ENCODE data around the gene CDK8. TPM values are rescaled to one million over a fixed set of nuclear protein-coding genes. Genes with fewer than 3 reads are reported as not detected.
"Not testable (repeated sequence)": the region's sequence is repeated elsewhere in the genome, so short reads cannot be mapped to it uniquely, and the experiment has no call there.

CDK8 gene
- total RNA-seq, 1 donor from 2014 or later = 11.2 TPM

DNA sequence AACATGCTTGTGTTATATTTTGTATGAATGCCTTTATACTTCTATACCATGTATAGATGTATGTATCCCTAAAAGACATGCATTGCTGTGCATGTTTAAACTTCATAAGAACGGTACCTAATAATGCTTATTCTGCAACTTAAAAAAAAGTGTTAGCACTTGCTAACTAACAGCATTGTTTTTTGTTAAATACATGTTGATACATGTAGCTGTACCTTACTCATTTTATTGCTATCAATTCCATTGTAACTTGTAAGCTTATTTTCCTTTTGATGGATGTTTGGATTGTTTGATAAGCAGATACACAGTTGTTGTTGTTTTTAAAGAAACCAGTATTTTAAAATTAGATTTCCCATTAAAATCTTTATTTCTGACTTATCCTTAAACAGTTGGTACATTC, 53.8 kb downstream of the CDK8 start:
- no peak for DNase-seq
- intact Hi-C loops (cut with DNase I) = no loop called here
- Histone ChIP-seq H3K36me3 (no peaks in the 10 kb centered on the region), H3K4me3 (no peak overlapping the region), H3K4me1 (no peaks in the 10 kb centered on the region), H3K27me3 (no peaks in the 10 kb centered on the region), H3K27ac (no peak overlapping the region), H3K9me3 (no peaks in the 10 kb centered on the region)
- TF ChIP-seq, protein P1, sequence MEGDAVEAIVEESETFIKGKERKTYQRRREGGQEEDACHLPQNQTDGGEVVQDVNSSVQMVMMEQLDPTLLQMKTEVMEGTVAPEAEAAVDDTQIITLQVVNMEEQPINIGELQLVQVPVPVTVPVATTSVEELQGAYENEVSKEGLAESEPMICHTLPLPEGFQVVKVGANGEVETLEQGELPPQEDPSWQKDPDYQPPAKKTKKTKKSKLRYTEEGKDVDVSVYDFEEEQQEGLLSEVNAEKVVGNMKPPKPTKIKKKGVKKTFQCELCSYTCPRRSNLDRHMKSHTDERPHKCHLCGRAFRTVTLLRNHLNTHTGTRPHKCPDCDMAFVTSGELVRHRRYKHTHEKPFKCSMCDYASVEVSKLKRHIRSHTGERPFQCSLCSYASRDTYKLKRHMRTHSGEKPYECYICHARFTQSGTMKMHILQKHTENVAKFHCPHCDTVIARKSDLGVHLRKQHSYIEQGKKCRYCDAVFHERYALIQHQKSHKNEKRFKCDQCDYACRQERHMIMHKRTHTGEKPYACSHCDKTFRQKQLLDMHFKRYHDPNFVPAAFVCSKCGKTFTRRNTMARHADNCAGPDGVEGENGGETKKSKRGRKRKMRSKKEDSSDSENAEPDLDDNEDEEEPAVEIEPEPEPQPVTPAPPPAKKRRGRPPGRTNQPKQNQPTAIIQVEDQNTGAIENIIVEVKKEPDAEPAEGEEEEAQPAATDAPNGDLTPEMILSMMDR (IDR thresholded peaks at IDR 0.05) = no peak
- no peak for ATAC-seq

DNA sequence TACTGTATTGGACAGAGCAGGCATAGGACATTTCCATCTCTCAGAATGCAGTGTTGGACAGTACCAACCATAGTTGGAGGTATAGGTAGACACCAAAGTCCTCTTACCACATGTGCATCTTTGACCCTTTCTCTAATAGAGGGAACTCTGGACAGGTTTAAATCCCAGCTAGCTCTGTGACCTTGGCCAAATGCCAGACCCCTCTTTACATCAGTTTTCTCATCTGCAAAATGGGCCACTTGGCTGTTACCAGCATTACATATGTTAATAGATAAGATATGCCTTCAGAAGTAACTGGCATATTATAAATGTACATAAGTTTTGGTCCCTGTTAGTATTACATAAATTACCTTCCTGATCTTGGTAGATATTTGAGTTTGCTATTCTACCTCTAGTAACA, 54.3 kb downstream of the CDK8 start:
- H3K9me3 ChIP-seq = no peaks in the 10 kb centered on the region
- ATAC-seq (no peak), DNase-seq (no peak)
- H3K27ac ChIP-seq = no peak overlapping the region
- H3K27me3 ChIP-seq = no peaks in the 10 kb centered on the region
- intact Hi-C loops (cut with DNase I) = no loop called here
- no peak overlapping the region for H3K4me3 ChIP-seq
- TF ChIP-seq, protein P1 (IDR thresholded peaks at IDR 0.05) = no peak
- no peaks in the 10 kb centered on the region for H3K4me1 ChIP-seq
- H3K36me3 ChIP-seq = no peaks in the 10 kb centered on the region

DNA sequence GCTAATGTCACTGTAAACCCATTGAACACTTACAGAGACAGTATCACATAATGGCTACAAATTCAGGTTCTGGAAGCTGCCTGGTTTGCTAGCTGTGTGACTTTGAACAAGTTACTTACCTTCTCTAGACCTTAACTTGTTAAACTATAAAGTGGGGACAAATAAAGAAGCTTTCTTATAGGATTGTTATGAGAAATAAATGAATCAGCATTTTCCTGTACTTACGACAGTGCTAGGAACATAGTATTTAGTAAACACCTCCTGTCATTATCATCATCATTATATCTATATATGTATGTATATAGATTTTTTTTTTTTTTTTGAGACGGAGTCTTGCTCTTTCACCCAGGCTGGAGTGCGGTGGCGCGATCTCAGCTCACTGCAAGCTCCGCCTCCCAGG, 54.9 kb downstream of the CDK8 start:
- H3K4me3 ChIP-seq = no peak overlapping the region
- DNase-seq = no peak

DNA sequence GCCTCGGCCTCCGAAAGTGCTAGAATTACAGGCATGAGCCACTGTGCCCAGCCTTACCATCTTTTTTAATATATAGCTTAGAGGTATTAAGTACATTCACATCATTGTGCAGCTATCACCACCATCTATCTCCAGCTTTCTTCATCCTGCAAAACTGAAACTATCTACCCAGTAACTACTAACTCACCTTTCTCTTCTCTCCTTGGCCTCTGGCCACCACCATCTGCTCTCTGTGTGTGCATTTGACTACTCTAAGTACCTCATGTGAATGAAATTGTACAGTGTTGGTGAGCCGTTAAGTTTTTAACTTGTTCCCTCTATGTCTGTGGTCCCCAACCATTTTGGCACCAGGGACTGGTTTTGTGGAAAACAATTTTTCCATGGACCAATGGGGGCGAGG, 56.1 kb downstream of the CDK8 start:
- H3K4me1 ChIP-seq = no peaks in the 10 kb centered on the region
- H3K4me3 ChIP-seq = no peak overlapping the region
- ATAC-seq = no peak
- intact Hi-C loops (cut with DNase I) = no loop called here
- no peak for DNase-seq
- no peaks in the 10 kb centered on the region for H3K36me3 ChIP-seq
- no peaks in the 10 kb centered on the region for H3K9me3 ChIP-seq
- no peaks in the 10 kb centered on the region for H3K27me3 ChIP-seq
- TF ChIP-seq, protein P1 (IDR thresholded peaks at IDR 0.05) = no peak
- no peak overlapping the region for H3K27ac ChIP-seq

More for the DNA sequence above, 54.9 kb downstream of the CDK8 start:
- ATAC-seq = no peak
- H3K9me3 ChIP-seq = no peaks in the 10 kb centered on the region
- intact Hi-C loops (cut with DNase I) = no loop called here
- no peak overlapping the region for H3K27ac ChIP-seq
- TF ChIP-seq, protein P1 (IDR thresholded peaks at IDR 0.05) = no peak
- H3K4me1 ChIP-seq = no peaks in the 10 kb centered on the region
- H3K27me3 ChIP-seq = no peaks in the 10 kb centered on the region
- H3K36me3 ChIP-seq = no peaks in the 10 kb centered on the region

DNA sequence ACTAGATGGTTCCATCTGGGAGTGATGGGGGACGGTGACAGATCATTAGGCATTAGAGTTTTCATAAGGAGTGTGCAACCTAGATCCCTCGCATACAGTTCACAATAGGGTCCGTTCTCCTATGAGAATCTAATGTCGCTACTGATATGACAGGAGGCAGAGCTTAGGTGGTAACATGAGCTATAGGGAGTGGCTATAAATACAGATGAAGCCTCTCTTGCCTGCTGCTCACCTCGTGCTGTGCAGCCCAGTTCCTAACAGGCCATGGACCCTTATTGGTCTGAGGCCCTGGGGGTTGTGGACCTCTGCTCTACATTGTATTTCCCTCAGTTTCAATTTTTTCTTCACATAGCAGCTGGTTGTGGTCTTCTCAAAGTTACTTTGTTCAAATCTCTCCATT, 56.5 kb downstream of the CDK8 start:
- TF ChIP-seq, protein P1 (IDR thresholded peaks at IDR 0.05) = no peak
- Histone ChIP-seq H3K36me3 (no peaks in the 10 kb centered on the region), H3K4me1 (no peaks in the 10 kb centered on the region), H3K27me3 (no peaks in the 10 kb centered on the region), H3K9me3 (no peaks in the 10 kb centered on the region), H3K4me3 (no peak overlapping the region), H3K27ac (no peak overlapping the region)
- ATAC-seq (no peak), DNase-seq (no peak)
- intact Hi-C loops (cut with DNase I) = no loop called here

DNA sequence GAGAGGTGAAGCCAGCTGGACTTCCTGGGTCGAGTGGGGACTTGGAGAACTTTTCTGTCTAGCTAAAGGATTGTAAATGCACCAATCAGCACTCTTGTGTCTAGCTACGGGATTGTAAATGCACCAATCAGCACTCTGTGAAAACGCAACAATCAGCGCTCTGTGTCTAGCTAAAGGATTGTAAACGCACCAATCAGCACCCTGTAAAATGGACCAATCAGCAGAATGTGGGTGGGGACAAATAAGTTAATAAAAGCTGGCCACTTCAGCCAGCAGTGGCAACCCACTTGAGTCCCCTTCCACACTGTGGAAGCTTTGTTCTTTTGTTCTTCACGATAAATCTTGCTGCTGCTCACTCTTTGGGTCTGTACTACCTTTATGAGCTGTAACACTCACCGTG, 58.1 kb downstream of the CDK8 start:
- intact Hi-C loops (cut with DNase I); H3K9me3 ChIP-seq; DNase-seq; H3K4me1 ChIP-seq; H3K36me3 ChIP-seq; ATAC-seq; H3K27me3 ChIP-seq; H3K4me3 ChIP-seq; H3K27ac ChIP-seq: not testable (repeated sequence)

DNA sequence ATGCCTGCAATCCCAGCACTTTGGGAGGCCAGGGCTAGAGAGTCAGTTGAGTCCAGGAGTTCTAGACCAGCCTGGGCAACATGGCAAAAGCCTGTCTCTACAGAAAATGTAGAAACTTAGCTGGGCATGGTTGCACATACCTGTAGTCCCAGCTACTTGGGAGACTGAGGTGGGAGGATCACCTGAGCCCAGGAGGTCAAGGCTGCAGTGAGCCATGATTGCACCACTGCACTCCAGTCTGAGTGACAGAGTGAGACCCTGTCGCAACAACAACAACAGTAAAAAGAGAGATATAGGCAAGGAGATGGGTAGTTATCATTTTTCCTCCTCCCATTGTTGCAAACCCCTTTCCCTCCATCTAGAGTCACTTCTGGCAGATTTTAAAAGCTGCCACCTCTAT, 62.2 kb downstream of the CDK8 start:
- intact Hi-C loops (cut with DNase I); H3K27ac ChIP-seq; H3K4me3 ChIP-seq; H3K4me1 ChIP-seq; H3K27me3 ChIP-seq; ATAC-seq; H3K36me3 ChIP-seq; DNase-seq; H3K9me3 ChIP-seq: not testable (repeated sequence)

Measured in upper lobe of right lung (tissue), 1 donor.